Measurements from ENCODE around the gene ZNF670.
"Not testable (repeated sequence)": the region's sequence is repeated elsewhere in the genome, so short reads cannot be mapped to it uniquely, and the experiment has no call there.

The ZNF670 gene

DNA sequence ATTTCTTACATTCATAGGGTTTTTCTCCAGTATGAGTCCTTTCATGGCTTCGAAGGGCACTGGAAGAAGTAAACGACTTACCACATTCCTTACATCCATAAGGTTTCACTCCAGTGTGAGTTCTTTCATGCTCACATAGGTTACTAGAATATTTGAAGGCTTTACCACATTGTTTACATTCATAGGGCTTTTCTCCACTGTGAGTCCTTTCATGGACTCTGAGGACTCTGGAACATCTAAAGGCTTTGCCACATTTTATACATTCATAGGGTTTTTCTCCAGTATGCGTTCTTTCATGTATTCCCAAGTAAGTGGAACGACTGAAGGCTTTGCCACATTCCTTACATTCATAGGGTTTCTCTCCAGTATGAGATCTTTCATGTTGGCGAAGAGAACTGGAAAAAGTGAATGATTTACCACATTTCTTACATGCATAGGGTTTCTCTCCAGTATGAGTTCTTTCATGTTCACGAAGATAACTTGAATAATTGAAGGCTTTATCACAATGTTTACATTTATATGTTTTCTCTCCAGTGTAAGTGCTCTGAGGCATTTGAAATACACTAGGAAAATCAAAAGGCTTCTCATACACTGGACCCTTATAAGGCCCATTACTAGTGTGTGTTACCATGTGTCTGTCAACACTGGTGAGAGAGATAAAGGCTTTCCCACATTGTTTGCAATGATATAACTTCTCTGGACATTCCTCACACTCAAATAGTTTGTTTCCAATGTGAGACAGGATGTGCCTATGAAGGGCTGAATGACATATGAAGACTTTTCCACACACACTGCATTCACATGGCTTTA lies 40.9 kb downstream of the ZNF670 start:
- no peak for DNase-seq

DNA sequence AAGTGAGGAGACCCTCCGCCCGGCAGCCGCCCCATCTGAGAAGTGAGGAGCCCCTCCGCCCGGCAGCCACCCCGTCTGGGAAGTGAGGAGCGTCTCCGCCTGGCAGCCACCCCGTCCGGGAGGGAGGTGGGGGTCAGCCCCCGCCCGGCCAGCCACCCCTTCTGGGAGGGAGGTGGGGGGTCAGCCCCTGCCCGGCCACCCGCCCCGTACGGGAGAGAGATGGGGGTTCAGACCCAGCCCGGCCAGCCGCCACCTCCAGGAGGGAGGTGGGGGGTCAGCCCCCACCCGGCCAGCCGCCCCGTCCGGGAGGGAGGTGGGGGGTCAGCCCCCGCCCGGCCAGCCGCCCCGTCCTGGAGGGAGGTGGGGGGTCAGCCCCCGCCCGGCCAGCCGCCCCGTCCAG lies 46.3 kb downstream of the ZNF670 start:
- DNase-seq = not testable (repeated sequence)
